Astrocyte of the spinal cord (primary cell): ENCODE results near the gene MACF1.
A peak's percentile ranks its signal among the peaks of the same experiment; 100 is the strongest.

Experiments used
- DNase-seq: peaks from one replicate; pipeline ENCODE4 v3.0.0; 2011; ENCODE audit warnings: low read depth, low spot score
- H3K4me3 ChIP-seq: 2 replicates; pipeline ENCODE4 v1.5.1; 2011; ENCODE audit warnings: low read depth, mild to moderate bottlenecking, low read length, moderate library complexity
- CTCF ChIP-seq: IDR thresholded peaks from 2 replicates; pipeline ENCODE4 v1.5.1; 2012; ENCODE audit warnings: low read depth, mild to moderate bottlenecking, low read length, inconsistent platforms
- in situ Hi-C: cut with HindIII; loops from 2 replicates; pipeline ENCODE4 v1.10.0; 2017; ENCODE audit warnings: low sequenced_read_pairs

MACF1 gene

GRCh38 chr1:39250460-39251240 is 46.2 kb downstream of the MACF1 start:
- in situ Hi-C loops: no loop called here
- DNase-seq: peak; percentile 37
- no peak overlapping the region for H3K4me3 ChIP-seq
- TF ChIP-seq CTCF: no peak

DNA sequence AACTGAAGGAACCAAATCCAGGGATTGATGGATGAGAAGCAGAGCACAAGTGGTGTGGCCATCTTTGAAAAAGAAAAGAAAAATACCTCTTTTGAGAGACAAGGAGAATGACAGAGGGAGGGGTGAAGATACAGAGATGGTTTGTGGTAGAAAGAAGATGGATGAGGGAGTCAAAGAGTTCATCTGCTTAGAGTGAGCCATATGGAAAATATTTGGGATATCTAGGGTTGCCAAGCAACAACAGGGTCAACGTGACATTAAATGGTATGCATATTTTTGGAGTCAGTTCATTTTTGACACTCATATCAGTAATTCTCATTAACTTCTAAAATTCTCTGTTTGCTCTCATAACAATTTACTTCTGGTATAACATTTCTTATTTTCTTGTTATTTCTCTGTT is 50.7 kb downstream of the MACF1 start:
- in situ Hi-C loops: no loop called here
- TF ChIP-seq CTCF: no peak
- no peak overlapping the region for H3K4me3 ChIP-seq
- no peak for DNase-seq

GRCh38 chr1:39258146-39258924 is 53.8 kb downstream of the MACF1 start:
- peak; percentile 70 for DNase-seq
- TF ChIP-seq CTCF: peak; percentile 72
- no peak overlapping the region for H3K4me3 ChIP-seq
- in situ Hi-C loops: no loop called here

DNA sequence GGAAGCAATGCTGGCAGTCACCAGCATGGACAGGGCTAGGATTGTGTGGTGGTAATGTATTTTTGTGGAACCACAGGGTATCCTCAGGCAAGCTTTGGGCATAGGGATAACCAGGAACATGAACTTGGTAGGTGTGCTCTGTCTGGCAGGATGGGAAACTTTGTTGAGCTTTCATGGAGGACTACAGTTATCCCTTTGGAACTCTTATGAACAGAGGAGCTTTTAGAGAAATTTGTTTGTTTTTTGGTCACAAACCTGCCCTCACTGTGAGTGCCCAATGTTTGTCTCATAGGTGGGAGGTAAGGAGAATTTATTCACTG is 54.4 kb downstream of the MACF1 start:
- no peak for DNase-seq
- in situ Hi-C loops: no loop called here
- no peak for TF ChIP-seq CTCF
- no peak overlapping the region for H3K4me3 ChIP-seq

DNA sequence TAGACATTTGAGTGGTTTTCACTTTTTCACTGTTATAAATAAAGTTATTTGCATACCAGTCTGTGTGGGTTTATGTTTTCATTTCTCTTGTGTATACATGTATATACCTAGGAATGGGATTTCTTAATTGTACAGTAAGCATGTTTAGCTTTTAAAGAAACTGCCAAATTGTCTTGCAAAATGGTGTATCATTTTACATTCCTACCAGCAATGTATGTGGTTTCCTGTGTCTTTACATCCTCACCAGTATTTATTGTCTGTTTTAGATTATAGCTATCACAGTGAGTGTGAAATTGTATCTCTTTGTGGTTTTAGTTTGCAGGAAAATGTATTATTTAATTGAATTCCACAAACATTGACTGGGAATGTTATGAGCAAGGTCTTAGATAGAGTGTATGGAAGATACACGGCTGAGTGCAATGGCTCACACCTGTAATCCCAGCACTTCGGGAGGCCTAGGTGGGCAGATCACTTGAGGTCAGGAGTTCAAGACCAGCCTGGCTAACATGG is 57.3 kb downstream of the MACF1 start:
- TF ChIP-seq CTCF: no peak
- H3K4me3 ChIP-seq: no peak overlapping the region
- peak; percentile 23 for DNase-seq
- in situ Hi-C loops: no loop called here

GRCh38 chr1:39262802-39263201 is 58.3 kb downstream of the MACF1 start:
- no peak for TF ChIP-seq CTCF
- in situ Hi-C loops: no loop called here
- DNase-seq: no peak
- H3K4me3 ChIP-seq: no peak overlapping the region
